Measurements from ENCODE around the gene CPM.
A peak's percentile ranks its signal among the peaks of the same experiment; 100 is the strongest.

The CPM gene

DNA sequence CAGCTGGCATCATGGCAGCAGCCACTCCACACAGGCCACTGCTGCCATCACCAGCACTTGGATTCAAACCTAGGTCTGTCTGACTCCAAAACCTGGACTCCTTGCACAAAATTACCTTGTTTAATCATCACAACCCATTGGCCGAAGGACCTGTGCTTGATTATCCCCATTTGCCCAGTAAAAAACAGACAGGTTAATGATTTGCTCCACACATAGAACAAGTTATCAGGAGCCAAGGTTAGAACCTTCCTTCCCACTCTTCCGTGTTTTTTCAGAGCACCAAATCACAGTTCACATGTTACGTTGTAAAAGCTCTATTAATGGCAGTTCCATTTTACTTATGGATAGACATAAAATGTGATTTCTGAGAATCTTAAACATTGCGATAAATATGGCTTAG is 23.5 kb upstream of the CPM start:
- H3K4me3 ChIP-seq (ENCODE audit: low read depth, low read length) = no peak overlapping the region
- TF ChIP-seq, protein P1, sequence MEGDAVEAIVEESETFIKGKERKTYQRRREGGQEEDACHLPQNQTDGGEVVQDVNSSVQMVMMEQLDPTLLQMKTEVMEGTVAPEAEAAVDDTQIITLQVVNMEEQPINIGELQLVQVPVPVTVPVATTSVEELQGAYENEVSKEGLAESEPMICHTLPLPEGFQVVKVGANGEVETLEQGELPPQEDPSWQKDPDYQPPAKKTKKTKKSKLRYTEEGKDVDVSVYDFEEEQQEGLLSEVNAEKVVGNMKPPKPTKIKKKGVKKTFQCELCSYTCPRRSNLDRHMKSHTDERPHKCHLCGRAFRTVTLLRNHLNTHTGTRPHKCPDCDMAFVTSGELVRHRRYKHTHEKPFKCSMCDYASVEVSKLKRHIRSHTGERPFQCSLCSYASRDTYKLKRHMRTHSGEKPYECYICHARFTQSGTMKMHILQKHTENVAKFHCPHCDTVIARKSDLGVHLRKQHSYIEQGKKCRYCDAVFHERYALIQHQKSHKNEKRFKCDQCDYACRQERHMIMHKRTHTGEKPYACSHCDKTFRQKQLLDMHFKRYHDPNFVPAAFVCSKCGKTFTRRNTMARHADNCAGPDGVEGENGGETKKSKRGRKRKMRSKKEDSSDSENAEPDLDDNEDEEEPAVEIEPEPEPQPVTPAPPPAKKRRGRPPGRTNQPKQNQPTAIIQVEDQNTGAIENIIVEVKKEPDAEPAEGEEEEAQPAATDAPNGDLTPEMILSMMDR (conservative IDR thresholded peaks at IDR 0.05; ENCODE audit: low read depth, low read length) = no peak
- no peak for DNase-seq (ENCODE audit: low read depth)

- TF ChIP-seq, protein P1 (conservative IDR thresholded peaks at IDR 0.05; ENCODE audit: low read depth, low read length) = no peak
- no peak overlapping the region for H3K4me3 ChIP-seq (ENCODE audit: low read depth, low read length)
- DNase-seq (ENCODE audit: low read depth) = no peak
These were observed 21.8 kb upstream of the CPM start for GRCh38 chr12:68954811-68955210.

GRCh38 chr12:68953536-68953935 is 20.6 kb upstream of the CPM start:
- DNase-seq (ENCODE audit: low read depth) = no peak
- TF ChIP-seq, protein P1 (conservative IDR thresholded peaks at IDR 0.05; ENCODE audit: low read depth, low read length) = no peak
- H3K4me3 ChIP-seq (ENCODE audit: low read depth, low read length) = no peak overlapping the region

GRCh38 chr12:68951652-68952051 is 18.7 kb upstream of the CPM start:
- peak; percentile 9 for DNase-seq (ENCODE audit: low read depth)
- TF ChIP-seq, protein P1 (conservative IDR thresholded peaks at IDR 0.05; ENCODE audit: low read depth, low read length) = no peak
- no peak overlapping the region for H3K4me3 ChIP-seq (ENCODE audit: low read depth, low read length)

- DNase-seq (ENCODE audit: low read depth) = no peak
- H3K4me3 ChIP-seq (ENCODE audit: low read depth, low read length) = no peak overlapping the region
- TF ChIP-seq, protein P1 (conservative IDR thresholded peaks at IDR 0.05; ENCODE audit: low read depth, low read length) = no peak
These were observed 17.5 kb upstream of the CPM start for GRCh38 chr12:68950511-68950910.

GRCh38 chr12:68945255-68945654 is 12.3 kb upstream of the CPM start:
- H3K4me3 ChIP-seq (ENCODE audit: low read depth, low read length) = no peak overlapping the region
- TF ChIP-seq, protein P1 (conservative IDR thresholded peaks at IDR 0.05; ENCODE audit: low read depth, low read length) = no peak
- no peak for DNase-seq (ENCODE audit: low read depth)

- no peak overlapping the region for H3K4me3 ChIP-seq (ENCODE audit: low read depth, low read length)
- no peak for DNase-seq (ENCODE audit: low read depth)
- TF ChIP-seq, protein P1 (conservative IDR thresholded peaks at IDR 0.05; ENCODE audit: low read depth, low read length) = no peak
These were observed 11.5 kb upstream of the CPM start for GRCh38 chr12:68944296-68945076.
